Inflammatory macrophage treated with lipopolysaccharide for 4 hours (primary cell): Measurements from ENCODE around the gene OR5C1.
"Not testable (repeated sequence)": the region's sequence is repeated elsewhere in the genome, so short reads cannot be mapped to it uniquely, and the experiment has no call there.

Source experiments
- DNase-seq: peaks from one replicate; pipeline ENCODE4 v3.0.0-alpha.2; 2020

OR5C1 gene

DNA sequence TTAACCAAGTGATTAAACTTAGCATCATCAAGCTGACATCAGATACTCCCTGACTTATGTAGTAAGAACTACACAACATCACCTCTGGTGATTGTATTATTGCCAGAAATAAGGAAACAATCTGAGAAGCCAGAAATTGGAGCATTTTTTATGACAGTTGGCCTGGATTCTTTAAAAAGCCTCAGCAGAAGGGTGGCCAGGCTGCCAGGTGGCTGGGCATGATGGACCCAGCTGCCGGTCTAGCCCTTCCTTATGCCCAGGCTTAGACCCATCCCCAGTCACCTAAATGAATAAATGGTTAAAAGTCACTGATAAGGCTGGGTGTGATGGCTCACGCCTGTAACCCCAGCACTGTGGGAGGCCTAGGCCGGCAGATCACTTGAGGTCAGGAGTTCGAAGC is 24.0 kb downstream of the OR5C1 start:
- no peak for DNase-seq

DNA sequence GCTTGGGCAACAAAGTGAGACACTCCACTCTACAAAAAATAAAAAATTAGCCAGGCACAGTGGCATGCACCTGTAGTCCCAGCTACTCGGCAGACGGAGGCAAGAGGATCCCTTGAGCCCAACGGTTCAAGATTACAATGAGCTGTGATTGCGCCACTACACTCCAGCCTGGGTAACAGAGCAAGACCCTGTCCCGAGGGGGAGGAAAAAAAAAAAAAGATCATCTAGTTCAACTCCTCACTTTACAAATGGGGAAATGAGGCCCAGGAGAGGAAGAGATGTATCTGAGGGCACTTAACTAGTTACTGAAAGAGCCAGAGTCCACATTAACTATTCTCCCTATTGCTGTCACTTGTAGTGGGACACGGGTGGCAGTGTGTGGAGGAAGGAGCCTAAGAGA is 25.8 kb downstream of the OR5C1 start:
- DNase-seq: peak; percentile 35

DNA sequence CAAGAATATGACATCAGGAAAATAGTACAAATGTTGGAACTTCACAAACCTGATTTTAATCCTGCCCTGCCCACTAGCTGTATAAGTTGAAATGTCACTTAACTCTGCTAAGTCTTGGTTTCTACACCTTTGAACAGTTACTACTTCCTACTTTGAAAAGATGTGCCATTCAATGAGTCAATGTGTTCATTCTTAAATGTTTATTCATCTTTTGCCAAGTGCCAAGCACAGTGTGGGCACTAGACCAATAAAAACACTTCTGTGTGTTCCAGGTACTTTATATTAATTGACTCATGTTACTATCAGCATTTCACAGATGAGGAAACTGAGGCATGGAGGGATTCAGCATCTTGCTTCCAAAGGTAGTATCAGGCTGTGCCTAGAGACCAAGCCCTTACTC is 26.8 kb downstream of the OR5C1 start:
- DNase-seq: peak; percentile 15

DNA sequence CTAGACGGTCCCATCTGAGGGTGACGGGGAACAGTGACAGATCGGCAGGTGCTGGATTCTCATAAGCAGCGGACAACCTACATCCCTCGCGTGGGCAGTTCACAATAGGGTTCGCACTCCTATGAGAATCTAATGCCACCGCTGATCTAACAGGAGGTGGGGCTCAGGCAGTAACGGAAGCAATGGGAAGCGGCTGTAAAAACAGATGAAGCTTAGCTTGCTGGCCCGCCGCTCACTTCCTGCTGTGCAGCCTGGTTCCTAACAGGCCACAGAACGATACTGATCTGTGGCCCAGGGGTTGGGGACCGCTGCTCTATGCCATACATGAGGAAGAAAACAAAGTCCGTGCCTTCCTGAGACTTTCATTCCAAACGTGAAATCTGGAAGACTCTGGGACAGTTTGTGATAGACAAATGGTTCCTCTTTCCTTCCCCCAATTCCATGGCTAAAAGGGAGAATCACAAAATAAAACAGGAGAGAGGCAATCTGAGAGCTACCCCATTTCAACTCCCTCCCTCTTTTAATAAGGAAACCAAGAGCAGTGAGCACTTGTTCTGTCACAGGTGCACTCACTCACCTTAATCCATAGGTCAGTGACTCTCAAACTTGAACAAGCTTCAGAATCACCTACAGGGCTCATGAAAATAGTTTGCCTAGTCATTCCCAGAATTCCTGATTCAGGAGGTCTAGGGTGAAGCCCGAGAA is 27.6 kb downstream of the OR5C1 start:
- peak; percentile 40 for DNase-seq

DNA sequence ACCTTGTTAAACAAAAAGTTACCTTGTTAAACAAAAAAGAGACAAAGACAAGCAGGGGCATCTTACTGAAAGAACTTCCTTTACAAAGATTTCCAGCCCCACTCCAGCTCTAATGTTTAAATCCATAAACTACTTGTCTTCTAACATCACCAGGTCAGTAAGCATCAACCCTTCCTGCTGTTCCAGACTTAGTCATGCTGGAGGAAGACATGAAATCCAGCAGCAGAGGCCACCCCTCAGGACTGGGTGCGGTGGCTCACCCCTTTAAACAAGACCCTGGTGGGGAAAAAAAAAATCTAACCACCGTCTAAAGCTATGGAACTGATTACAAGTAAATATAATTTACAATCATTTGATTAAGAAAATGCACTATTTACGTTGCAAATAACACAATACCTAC is 30.6 kb downstream of the OR5C1 start:
- no peak for DNase-seq

DNA sequence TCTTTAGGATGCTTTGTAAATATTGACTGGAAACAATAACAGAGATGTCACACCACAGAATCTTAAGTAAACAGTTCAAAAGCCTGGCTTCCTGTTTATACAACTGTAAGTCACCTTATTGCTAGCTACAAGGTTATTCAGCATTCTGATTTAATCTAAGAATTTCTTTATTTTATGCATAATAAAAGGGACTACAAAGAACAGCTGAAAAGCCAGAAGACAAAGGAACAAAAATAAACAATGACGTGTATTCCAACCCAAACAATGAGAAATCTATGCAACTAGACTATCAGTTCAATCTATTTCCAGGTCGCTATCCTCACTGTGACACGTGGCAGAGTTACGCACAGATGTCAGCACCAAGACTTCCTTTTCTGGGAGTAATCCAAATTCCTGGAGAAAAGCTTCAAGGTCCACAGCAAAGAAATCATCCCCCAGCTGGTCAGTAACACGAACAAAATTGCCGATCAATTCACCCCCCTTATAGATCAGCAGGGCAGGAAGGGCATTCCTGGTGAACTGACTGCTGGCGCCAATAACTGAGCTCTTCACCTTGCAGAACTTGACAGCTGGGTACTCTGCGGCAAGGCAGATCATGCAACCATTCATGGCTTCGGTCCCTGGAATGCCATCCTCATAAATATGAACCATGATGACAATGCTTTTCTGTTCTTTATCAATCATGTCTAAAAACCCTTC is 31.2 kb downstream of the OR5C1 start:
- no peak for DNase-seq

DNA sequence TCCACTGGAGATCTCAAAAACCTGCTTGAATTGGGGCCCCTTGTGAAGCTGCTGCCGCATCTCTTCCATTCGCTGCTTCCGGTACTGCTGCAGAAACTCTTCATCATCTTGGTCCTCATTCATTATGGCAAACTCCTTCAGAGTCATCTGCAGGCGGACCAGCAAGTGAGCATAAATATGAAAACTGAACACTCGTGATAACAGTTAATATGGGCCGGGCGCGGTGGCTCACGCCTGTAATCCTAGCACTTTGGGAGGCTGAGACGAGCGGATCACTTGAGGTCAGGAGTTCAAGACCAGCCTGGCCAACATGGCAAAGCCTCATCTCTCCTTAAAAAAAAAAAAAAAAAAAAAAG is 31.7 kb downstream of the OR5C1 start:
- no peak for DNase-seq

DNA sequence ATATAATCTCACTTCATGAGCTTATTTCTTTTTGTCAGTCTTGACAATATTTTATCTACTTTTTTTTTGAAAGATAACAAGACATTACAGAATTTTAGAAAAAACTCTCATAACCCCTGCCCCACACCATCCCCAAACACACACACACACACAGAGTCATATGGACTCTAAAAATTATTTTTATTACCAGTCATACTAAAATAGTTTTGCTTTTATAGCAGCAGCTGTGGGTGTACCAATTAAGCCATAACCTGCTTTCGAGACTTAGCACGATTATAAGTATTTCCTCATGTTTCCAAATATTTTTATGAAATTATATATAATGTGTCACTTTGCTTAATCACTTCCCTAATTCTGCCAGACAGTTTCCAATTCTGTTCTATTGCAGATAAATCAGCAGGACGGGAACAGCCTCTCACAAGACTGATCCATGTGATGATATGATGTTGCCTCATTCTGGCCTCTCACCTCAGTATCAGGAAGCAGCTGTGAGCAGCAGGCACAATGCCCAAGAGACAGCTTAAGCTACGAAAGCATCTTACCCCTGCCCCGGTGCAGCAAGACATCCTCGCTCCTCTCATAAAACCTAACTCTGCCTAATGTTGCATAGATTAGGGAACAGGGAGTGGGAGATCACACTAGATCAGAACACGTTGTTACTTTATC is 32.7 kb downstream of the OR5C1 start:
- peak; percentile 97 for DNase-seq

DNA sequence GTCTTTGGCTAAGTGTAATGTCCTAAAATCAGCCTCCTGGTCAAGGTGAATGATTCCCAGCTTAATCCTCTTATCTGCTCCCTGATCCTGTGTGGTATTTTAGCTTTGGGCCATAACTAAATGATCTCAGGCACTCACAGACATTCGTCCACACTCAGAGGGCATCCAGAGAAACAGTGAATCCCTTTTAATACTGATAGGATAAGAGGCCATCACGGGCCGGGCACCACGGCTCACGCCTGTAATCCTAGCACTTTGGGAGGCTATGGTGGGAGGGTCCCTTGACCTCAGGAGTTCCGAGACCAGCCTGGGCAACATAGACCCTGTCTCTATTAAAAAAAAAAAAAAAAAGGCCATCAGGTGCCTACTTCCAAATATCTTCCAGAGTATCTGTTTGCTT is 33.3 kb downstream of the OR5C1 start:
- DNase-seq: no peak

DNA sequence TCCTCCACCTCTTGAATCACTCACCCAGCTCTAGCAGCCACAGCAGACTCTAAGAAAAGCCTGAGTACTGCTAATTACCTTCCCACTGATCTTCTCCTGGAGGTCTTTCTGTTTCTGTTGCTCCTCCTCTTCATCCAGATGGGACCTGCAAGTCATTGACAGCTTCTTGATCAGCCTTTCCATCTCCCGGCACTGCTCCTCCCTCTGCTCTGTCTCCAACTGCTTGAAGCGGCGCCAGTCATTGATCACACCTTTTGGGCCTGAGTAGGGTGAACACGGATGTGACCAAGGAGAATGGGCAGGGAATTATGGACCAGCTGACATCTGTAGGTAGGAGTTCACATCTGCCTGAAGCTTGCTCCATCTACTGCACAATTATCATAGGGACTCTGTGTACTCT is 34.2 kb downstream of the OR5C1 start:
- DNase-seq: no peak

DNA sequence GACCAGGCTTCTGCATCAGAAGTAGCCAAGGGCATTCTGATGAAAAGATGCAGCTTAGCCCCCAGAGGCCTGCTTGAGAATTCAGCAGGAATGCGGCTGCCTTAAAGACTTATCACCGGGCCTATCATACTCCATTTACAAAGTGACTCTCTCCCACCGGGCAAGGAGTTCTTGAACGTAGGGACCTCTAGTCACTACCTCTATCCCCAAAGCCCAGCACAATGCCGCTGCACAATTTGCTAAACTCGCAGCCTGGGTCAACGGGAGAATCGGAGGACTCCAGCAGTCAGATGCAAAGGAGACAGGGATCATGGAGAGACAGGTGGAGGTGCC is 39.0 kb downstream of the OR5C1 start:
- DNase-seq: no peak

DNA sequence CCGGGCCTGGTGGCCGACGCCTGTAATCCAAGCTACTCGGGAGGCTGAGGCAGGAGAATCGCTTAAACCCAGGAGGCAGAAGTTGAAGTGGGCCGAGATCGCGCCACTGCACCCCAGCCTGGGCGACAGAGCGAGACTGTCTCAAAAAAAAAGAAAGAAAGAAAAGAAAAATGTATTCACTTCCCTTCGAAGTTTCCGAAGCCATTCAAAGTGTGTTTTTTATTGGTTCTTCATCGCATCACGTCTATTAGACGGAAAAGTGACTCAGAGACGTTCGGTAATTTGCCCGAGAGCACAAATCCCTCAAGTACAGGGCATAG is 40.2 kb downstream of the OR5C1 start:
- not testable (repeated sequence) for DNase-seq

DNA sequence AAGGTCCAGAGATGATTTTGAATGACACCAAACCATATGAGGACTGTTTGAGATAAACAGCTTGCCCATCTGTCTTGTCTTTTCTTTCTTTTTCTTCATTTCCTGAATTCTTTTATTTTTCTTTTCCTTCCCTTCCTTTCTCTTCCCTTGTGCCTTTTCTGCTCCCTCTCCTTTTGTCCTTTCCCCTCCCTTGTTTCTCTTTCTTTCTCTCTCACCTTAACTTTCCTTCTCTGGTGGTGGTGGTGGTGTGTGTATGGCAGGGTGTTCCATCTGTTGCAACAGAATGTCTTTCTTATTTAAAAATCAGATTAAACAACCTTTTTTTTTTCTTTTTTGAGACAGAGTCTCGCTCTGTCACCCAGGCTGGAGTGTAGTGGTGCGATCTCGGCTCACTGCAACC is 43.5 kb downstream of the OR5C1 start:
- no peak for DNase-seq

DNA sequence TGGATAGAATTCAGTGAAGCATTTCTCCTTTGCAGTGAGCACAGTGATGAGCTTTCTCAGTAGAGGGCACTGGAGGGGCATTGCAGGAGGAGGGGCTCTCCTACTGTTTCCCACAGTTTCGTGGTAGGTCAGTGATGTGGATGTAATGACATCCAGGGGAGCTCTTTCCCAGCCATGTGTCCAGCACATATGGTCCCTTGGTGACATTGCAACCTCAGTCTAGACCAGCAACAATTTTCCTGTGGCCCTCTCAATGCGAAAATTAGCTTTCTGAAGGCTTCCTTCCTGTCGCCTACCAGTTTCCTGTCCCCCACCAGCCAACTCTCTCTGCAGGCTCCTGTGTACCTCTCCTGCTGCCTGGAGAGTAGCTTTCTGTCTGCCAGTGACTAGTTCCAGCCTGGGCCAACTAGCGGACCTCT is 46.6 kb downstream of the OR5C1 start:
- no peak for DNase-seq

DNA sequence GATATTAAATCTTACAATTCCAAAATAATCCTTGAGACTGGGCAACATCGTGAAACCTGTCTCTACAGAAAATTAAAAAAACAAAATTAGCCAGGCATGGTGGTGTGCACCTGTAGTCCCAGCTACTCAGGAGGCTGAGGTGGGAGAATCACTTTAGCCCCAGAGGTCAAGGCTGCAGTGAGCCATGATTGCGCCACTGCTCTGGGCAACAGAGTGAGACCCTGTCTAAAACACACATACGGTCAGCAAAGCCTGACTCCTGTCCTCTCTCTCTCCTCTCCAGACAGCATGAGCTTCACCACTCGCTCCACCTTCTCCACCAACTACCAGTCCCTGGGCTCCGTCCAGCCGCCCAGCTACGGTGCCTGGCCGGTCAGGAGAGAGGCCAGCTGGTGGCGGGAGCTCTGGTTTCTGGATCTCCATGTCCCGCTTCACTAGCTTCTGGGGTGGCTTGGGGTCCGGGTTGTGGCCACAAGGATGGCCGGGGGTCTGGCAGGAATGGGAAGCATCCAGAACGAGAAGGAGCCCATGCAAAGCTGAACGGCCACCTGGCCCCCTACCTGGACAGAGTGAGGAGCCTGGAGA is 48.6 kb downstream of the OR5C1 start:
- DNase-seq: no peak

DNA sequence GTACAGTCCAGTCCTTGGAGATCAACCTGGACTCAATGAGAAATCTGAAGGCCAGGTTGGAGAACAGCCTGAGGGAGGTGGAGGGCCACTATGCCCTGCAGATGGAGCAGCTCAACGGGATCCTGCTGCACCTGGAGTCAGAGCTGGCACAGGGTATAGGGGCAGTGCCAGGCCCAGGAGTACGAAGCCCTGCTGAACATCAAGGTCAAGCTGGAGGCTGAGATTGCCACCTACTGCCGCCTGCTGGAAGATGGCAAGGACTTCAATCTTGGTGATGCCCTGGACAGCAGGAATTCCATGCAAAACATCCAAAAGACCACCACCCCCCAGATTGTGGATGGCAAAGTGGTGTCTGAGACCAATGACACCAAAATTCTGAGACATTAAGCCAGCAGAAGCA is 49.7 kb downstream of the OR5C1 start:
- not testable (repeated sequence) for DNase-seq
